GM23338 (cell line): Measurements from ENCODE around the gene UCK1. TPM values are rescaled to one million over a fixed set of nuclear protein-coding genes. Genes with fewer than 3 reads are reported as not detected.

ENCODE experiments used
- ATAC-seq: fragments of 200-7000 bp; cut with Tn5 transposase; 3 replicates; pipeline ENCODE4 v1.9.1; 2020
- DNase-seq: peaks from one replicate; pipeline ENCODE4 v3.0.0-alpha.2; 2015; ENCODE audit warnings: low spot score
- H2AFZ ChIP-seq: fragments of 200-600 bp; sonication (generic); 2 replicates; pipeline ENCODE4 v1.8.0; 2016; ENCODE audit warnings: antibody characterized with exemption, mild to moderate bottlenecking, moderate library complexity
- H3F3A ChIP-seq: fragments of 200-600 bp; sonication (generic); replicated peaks from 2 replicates; pipeline ENCODE4 v1.8.0; 2017; ENCODE audit warnings: antibody characterized with exemption, mixed run types, low read depth
- H3K27ac ChIP-seq: fragments of 200-600 bp; sonication (generic); 2 replicates; pipeline ENCODE4 v1.6.1; 2016; ENCODE audit warnings: low read depth
- H3K27me3 ChIP-seq: fragments of 200-600 bp; sonication (generic); 2 replicates; pipeline ENCODE4 v1.8.0; 2016; ENCODE audit warnings: mild to moderate bottlenecking, mixed run types, moderate library complexity; ENCODE audit not compliant: insufficient read depth
- H3K36me3 ChIP-seq: fragments of 200-600 bp; sonication (generic); 2 replicates; pipeline ENCODE4 v1.8.0; 2016; ENCODE audit warnings: mild to moderate bottlenecking; ENCODE audit not compliant: insufficient read depth
- H3K4me1 ChIP-seq: fragments of 200-600 bp; sonication (generic); 2 replicates; pipeline ENCODE4 v1.8.0; 2016; ENCODE audit warnings: mild to moderate bottlenecking, moderate library complexity; ENCODE audit not compliant: insufficient read depth
- H3K4me2 ChIP-seq: fragments of 200-600 bp; sonication (generic); 2 replicates; pipeline ENCODE4 v1.7.1; 2017; ENCODE audit warnings: mixed run types
- H3K4me3 ChIP-seq: fragments of 200-600 bp; sonication (generic); 2 replicates; pipeline ENCODE4 v1.6.1; 2016; ENCODE audit warnings: mixed run types
- H3K79me2 ChIP-seq: fragments of 200-600 bp; sonication (generic); replicated peaks from 2 replicates; pipeline ENCODE4 v1.8.0; 2017; ENCODE audit warnings: mild to moderate bottlenecking; ENCODE audit not compliant: insufficient read depth
- H3K9me2 ChIP-seq: fragments of 200-600 bp; sonication (generic); 2 replicates; pipeline ENCODE4 v1.8.0; 2017; ENCODE audit not compliant: insufficient read depth
- H4K20me1 ChIP-seq: fragments of 200-600 bp; sonication (generic); replicated peaks from 2 replicates; pipeline ENCODE4 v1.8.0; 2017; ENCODE audit warnings: mild to moderate bottlenecking; ENCODE audit not compliant: insufficient read depth
- H3K27ac Mint-ChIP-seq: 2 replicates; pipeline ENCODE4 v1.8.0; 2020; ENCODE audit warnings: inconsistent platforms, mild to moderate bottlenecking, moderate library complexity, mixed read lengths
- H3K27me3 Mint-ChIP-seq: 3 replicates; pipeline ENCODE4 v1.8.0; 2022; ENCODE audit warnings: low read depth, mild to moderate bottlenecking, moderate library complexity, mixed read lengths, inconsistent platforms; ENCODE audit not compliant: insufficient read depth, poor library complexity
- H3K36me3 Mint-ChIP-seq: 3 replicates; pipeline ENCODE4 v1.8.0; 2021; ENCODE audit warnings: low read depth, mild to moderate bottlenecking, inconsistent platforms, moderate library complexity, mixed read lengths
- H3K4me1 Mint-ChIP-seq: 3 replicates; pipeline ENCODE4 v1.8.0; 2020; ENCODE audit warnings: mild to moderate bottlenecking, inconsistent platforms, mixed read lengths
- H3K4me3 Mint-ChIP-seq: 3 replicates; pipeline ENCODE4 v1.8.0; 2021; ENCODE audit warnings: moderate library complexity, mild to moderate bottlenecking, inconsistent platforms, mixed read lengths
- H3K9me3 Mint-ChIP-seq: 3 replicates; pipeline ENCODE4 v1.8.0; 2020; ENCODE audit warnings: moderate library complexity, mild to moderate bottlenecking, inconsistent platforms, mixed read lengths
- CREB1 ChIP-seq: fragments of 250-450 bp; sonication (Bioruptor Pico); IDR thresholded peaks from 2 replicates; pipeline ENCODE4 v1.5.0; 2020; ENCODE audit warnings: low read depth, mild to moderate bottlenecking, moderate library complexity
- CTCF ChIP-seq, 2 experiments: fragments of 200-600 bp in 1 of 2; sonication (generic) in 1 of 2; conservative IDR thresholded peaks; 2 replicates each; pipeline versions ENCODE4 v1.5.1 to v1.6.1; 2016 to 2017; ENCODE audit warnings: antibody characterized with exemption in 2 of 2, low read depth in 2 of 2, mild to moderate bottlenecking in 2 of 2, moderate library complexity in 1 of 2
- ETS1 ChIP-seq: IDR thresholded peaks from 2 replicates; pipeline ENCODE4 v1.6.1; 2016; ENCODE audit warnings: antibody characterized with exemption
- EZH2phosphoT487 ChIP-seq: fragments of 200-600 bp; sonication (generic); IDR thresholded peaks from one replicate; pipeline ENCODE4 v1.8.1; 2018; ENCODE audit warnings: antibody characterized with exemption; ENCODE audit not compliant: unreplicated experiment
- NANOG ChIP-seq: IDR thresholded peaks from 2 replicates; pipeline ENCODE4 v1.6.1; 2016; ENCODE audit warnings: antibody characterized with exemption, borderline replicate concordance
- STAT1 ChIP-seq: IDR thresholded peaks from one replicate; pipeline ENCODE4 v1.6.1; 2016; ENCODE audit warnings: antibody characterized with exemption; ENCODE audit not compliant: unreplicated experiment
- ZNF114 ChIP-seq: fragments of 250-450 bp; sonication (Bioruptor Pico); IDR thresholded peaks from 2 replicates; pipeline ENCODE4 v1.5.0; 2020; ENCODE audit warnings: mild to moderate bottlenecking, moderate library complexity
- ZNF462 ChIP-seq: fragments of 250-450 bp; sonication (Bioruptor Pico); IDR thresholded peaks from 2 replicates; pipeline ENCODE4 v1.5.0; 2020; ENCODE audit warnings: mild to moderate bottlenecking, moderate library complexity
- polyA plus RNA-seq: library from polyadenylated mRNA; unstranded; fragments of >200 nt; fragmentation: Nextera tagmentation; extraction: Ambion mirVana; gene quantifications from 2 replicates; pipeline ENCODE4 v1.2.1, GENCODE V29; 2016
- total RNA-seq: library from RNA; depleted of rRNA; stranded (reverse); fragments of >200 nt; shearing (Covaris generic); gene quantifications from 2 replicates; pipeline ENCODE4 v1.2.3, GENCODE V29; 2014

UCK1 gene
- total and polyA plus RNA-seq, 2 experiments from 2014 or later = 23.4 to 35.9 TPM

- peaks cover 56% of the 10 kb centered on the region for H3F3A ChIP-seq
- H3K4me1 ChIP-seq = no peaks in the 10 kb centered on the region
- no peak for TF ChIP-seq NANOG
- no peak for TF ChIP-seq ETS1
- no peak for TF ChIP-seq EZH2phosphoT487
- TF ChIP-seq CTCF (conservative IDR thresholded peaks at IDR 0.05; ENCODE audit: low read depth in 2 of 2) = 0 out of 4 replicates have a peak, but pooled peaks of 1 of the 2 experiments have one; percentile 6
- TF ChIP-seq ZNF114 (CRISPR knock-in tag) = no peak
- ATAC-seq = no peak
- H3K79me2 ChIP-seq = peaks cover 5% of the 10 kb centered on the region
- H2AFZ ChIP-seq = no peak overlapping the region
- no peak for DNase-seq
- no peak overlapping the region for H3K4me3 ChIP-seq
- peaks cover 75% of the 10 kb centered on the region for H3K36me3 ChIP-seq
- no peak overlapping the region for H3K4me3 Mint-ChIP-seq
- H3K36me3 Mint-ChIP-seq = peaks cover 98% of the 10 kb centered on the region
- peak overlapping the region; percentile 50; the same call in 1 of the 2 replicates for H3K27ac ChIP-seq
- no peak overlapping the region for H3K4me2 ChIP-seq
- H3K27me3 Mint-ChIP-seq = peaks cover 40% of the 10 kb centered on the region
- H3K27me3 ChIP-seq = no peaks in the 10 kb centered on the region
- no peaks in the 10 kb centered on the region; the same call in 2 of the 3 replicates for H3K9me3 Mint-ChIP-seq
- no peak overlapping the region for H3K27ac Mint-ChIP-seq
- no peaks in the 10 kb centered on the region; the same call in 2 of the 3 replicates for H3K4me1 Mint-ChIP-seq
- no peaks in the 10 kb centered on the region for H3K9me2 ChIP-seq
- H4K20me1 ChIP-seq = peaks cover 42% of the 10 kb centered on the region
These were observed 36.7 kb downstream of the UCK1 start for GRCh38 chr9:131494296-131494870.

- Histone ChIP-seq H3K27me3 (no peaks in the 10 kb centered on the region), H3K4me2 (no peak overlapping the region), H3K79me2 (peaks cover 5% of the 10 kb centered on the region), H3K4me3 (no peak overlapping the region), H3K27ac (no peak overlapping the region), H3K9me2 (no peaks in the 10 kb centered on the region), H4K20me1 (peaks cover 34% of the 10 kb centered on the region), H3F3A (peaks cover 56% of the 10 kb centered on the region), H2AFZ (no peak overlapping the region), H3K4me1 (no peaks in the 10 kb centered on the region), H3K36me3 (peaks cover 69% of the 10 kb centered on the region)
- H3K9me3 Mint-ChIP-seq = no peaks in the 10 kb centered on the region
- DNase-seq = no peak
- no peak for ATAC-seq
- H3K4me3 Mint-ChIP-seq = no peak overlapping the region
- H3K27ac Mint-ChIP-seq = no peak overlapping the region
- H3K36me3 Mint-ChIP-seq = peaks cover 98% of the 10 kb centered on the region
- no peaks in the 10 kb centered on the region; the same call in 2 of the 3 replicates for H3K4me1 Mint-ChIP-seq
- peaks cover 41% of the 10 kb centered on the region for H3K27me3 Mint-ChIP-seq
- TF ChIP-seq NANOG (no peak), STAT1 (no peak), CTCF (conservative IDR thresholded peaks at IDR 0.05; ENCODE audit: low read depth in 2 of 2) (no peak), ZNF462 (CRISPR knock-in tag) (no peak), ZNF114 (CRISPR knock-in tag) (no peak), CREB1 (no peak)
These were observed 39.0 kb downstream of the UCK1 start for GRCh38 chr9:131492070-131492469.
